MM.1S (cell line): ENCODE data around the gene TRIM14.
A peak's percentile ranks its signal among the peaks of the same experiment; 100 is the strongest.

ENCODE experiments used
- DNase-seq: peaks from one replicate; pipeline ENCODE4 v3.0.0-alpha.2; 2015
- H2AFZ ChIP-seq: fragments of 300-600 bp; sonication (generic); 2 replicates; pipeline ENCODE4 v1.6.0; 2016; ENCODE audit warnings: antibody characterized with exemption, low read length
- H3F3A ChIP-seq: fragments of 300-600 bp; sonication (generic); 2 replicates; pipeline ENCODE4 v1.6.1; 2016; ENCODE audit warnings: mild to moderate bottlenecking, antibody characterized with exemption, low read length, moderate library complexity, mixed read lengths; ENCODE audit not compliant: insufficient read depth
- H3K27ac ChIP-seq: fragments of 300-600 bp; sonication (generic); 2 replicates; pipeline ENCODE4 v1.5.1; 2016; ENCODE audit warnings: mild to moderate bottlenecking, low read length
- H3K27me3 ChIP-seq: fragments of 300-600 bp; sonication (generic); replicated peaks from 2 replicates; pipeline ENCODE4 v1.6.0; 2016; ENCODE audit warnings: low read length; ENCODE audit not compliant: insufficient read depth
- H3K36me3 ChIP-seq: fragments of 300-600 bp; sonication (generic); replicated peaks from 2 replicates; pipeline ENCODE4 v1.6.1; 2016; ENCODE audit warnings: mild to moderate bottlenecking, low read length, mixed read lengths; ENCODE audit not compliant: insufficient read depth
- H3K4me1 ChIP-seq: fragments of 300-600 bp; sonication (generic); 2 replicates; pipeline ENCODE4 v1.6.1; 2016; ENCODE audit warnings: low read length, mixed read lengths
- H3K4me2 ChIP-seq: fragments of 300-600 bp; sonication (generic); 2 replicates; pipeline ENCODE4 v1.6.0; 2016; ENCODE audit warnings: low read depth, low read length
- H3K4me3 ChIP-seq: fragments of 300-600 bp; sonication (generic); 2 replicates; pipeline ENCODE4 v1.5.1; 2016; ENCODE audit warnings: low read length, mixed read lengths
- H3K79me2 ChIP-seq: fragments of 300-600 bp; sonication (generic); 2 replicates; pipeline ENCODE4 v1.6.1; 2016; ENCODE audit warnings: mixed run types, low read length, mixed read lengths
- H3K9ac ChIP-seq: fragments of 300-600 bp; sonication (generic); 2 replicates; pipeline ENCODE4 v1.6.1; 2016; ENCODE audit warnings: low read length, mixed read lengths
- H3K9me2 ChIP-seq: fragments of 300-600 bp; sonication (generic); replicated peaks from 2 replicates; pipeline ENCODE4 v1.6.1; 2016; ENCODE audit warnings: mild to moderate bottlenecking, low read length, mixed read lengths; ENCODE audit not compliant: insufficient read depth
- H3K9me3 ChIP-seq: fragments of 300-600 bp; sonication (generic); replicated peaks from 2 replicates; pipeline ENCODE4 v1.6.1; 2016; ENCODE audit warnings: mild to moderate bottlenecking, low read length, mixed read lengths; ENCODE audit not compliant: insufficient read depth
- H4K20me1 ChIP-seq: fragments of 300-600 bp; sonication (generic); 2 replicates; pipeline ENCODE4 v1.6.1; 2016; ENCODE audit warnings: mild to moderate bottlenecking, low read length, moderate library complexity, mixed read lengths; ENCODE audit not compliant: insufficient read depth
- CTCF ChIP-seq: fragments of 300-600 bp; sonication (generic); IDR thresholded peaks from 2 replicates; pipeline ENCODE4 v1.5.1; 2016; ENCODE audit warnings: antibody characterized with exemption, low read length, mixed read lengths
- EZH2 ChIP-seq: fragments of 300-600 bp; sonication (generic); optimal IDR thresholded peaks from 2 replicates; pipeline ENCODE3; 2017; ENCODE audit warnings: low read depth, mild to moderate bottlenecking, antibody characterized with exemption, low read length, mixed read lengths
- EZH2phosphoT487 ChIP-seq: fragments of 300-600 bp; sonication (generic); IDR thresholded peaks from 2 replicates; pipeline ENCODE4 v1.6.1; 2018; ENCODE audit warnings: antibody characterized with exemption, low read length

Gene TRIM14

DNA sequence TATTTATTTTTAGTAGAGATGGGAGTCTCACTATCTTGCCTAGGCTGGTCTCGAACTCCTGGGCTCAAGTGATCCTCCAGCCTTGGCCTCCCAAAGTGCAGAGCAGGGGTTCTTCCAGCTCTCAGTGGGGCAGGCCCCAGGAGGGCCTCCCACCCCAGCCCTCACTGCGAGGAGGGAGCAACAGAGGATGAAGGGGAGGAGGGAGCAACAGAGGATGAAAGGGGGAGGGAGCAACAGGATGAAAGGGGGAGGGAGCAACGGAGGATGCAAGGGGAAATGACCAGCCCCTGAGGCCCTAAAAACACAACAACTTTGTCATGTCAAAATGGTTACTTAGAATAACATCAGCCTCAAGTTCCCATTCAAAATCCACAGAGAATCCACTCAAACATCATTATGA lies 10.0 kb downstream of the TRIM14 start:
- no peaks in the 10 kb centered on the region for H4K20me1 ChIP-seq
- H3K4me2 ChIP-seq, result no peak overlapping the region
- H2AFZ ChIP-seq, result no peak overlapping the region
- H3K4me1 ChIP-seq, result peaks cover 11% of the 10 kb centered on the region
- DNase-seq, result no peak
- H3F3A ChIP-seq, result 0 out of 2 replicates have a peak, but pooled peaks cover 9% of the 10 kb centered on the region
- no peaks in the 10 kb centered on the region for H3K9me3 ChIP-seq
- H3K36me3 ChIP-seq, result no peaks in the 10 kb centered on the region
- TF ChIP-seq EZH2phosphoT487, result no peak
- no peak for TF ChIP-seq CTCF
- no peak for TF ChIP-seq EZH2
- H3K79me2 ChIP-seq, result no peaks in the 10 kb centered on the region
- H3K9ac ChIP-seq, result no peak overlapping the region
- H3K27ac ChIP-seq, result no peak overlapping the region
- H3K9me2 ChIP-seq, result no peaks in the 10 kb centered on the region
- no peaks in the 10 kb centered on the region for H3K27me3 ChIP-seq
- no peak overlapping the region for H3K4me3 ChIP-seq

GRCh38 chr9:98108531-98109031 lies 10.4 kb downstream of the TRIM14 start:
- Histone ChIP-seq H3K79me2 (no peaks in the 10 kb centered on the region), H3K4me1 (peaks cover 11% of the 10 kb centered on the region), H3K9me2 (no peaks in the 10 kb centered on the region), H3K9ac (no peak overlapping the region), H3K4me2 (0 out of 2 replicates have a peak overlapping the region, but pooled peaks have one; percentile 7), H3K36me3 (no peaks in the 10 kb centered on the region), H3K27ac (no peak overlapping the region), H3K9me3 (no peaks in the 10 kb centered on the region), H3F3A (0 out of 2 replicates have a peak, but pooled peaks cover 9% of the 10 kb centered on the region), H3K27me3 (no peaks in the 10 kb centered on the region), H3K4me3 (no peak overlapping the region), H2AFZ (no peak overlapping the region), H4K20me1 (no peaks in the 10 kb centered on the region)
- TF ChIP-seq EZH2 (no peak), EZH2phosphoT487 (no peak), CTCF (no peak)
- DNase-seq, result peak; percentile 65

DNA sequence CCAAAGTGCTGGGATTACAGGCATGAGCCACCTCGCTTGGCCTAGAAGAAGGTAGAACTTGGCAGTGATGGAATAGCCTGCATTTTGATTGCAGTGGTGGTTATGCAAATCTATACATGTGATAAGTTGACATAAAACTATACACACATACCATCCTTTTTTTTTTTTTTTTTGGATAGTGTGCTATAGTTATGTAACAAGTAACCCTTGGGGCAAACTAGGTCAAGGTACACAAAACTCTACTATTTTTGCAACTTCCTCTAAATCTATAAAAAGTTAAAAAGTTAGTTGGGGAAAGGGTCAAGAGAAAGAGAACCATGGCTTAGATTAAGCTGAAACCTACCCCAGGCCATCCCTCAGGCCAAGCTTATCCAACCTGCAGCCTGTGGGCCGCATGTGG lies 11.1 kb downstream of the TRIM14 start:
- Histone ChIP-seq H3K9ac (no peak overlapping the region), H3K9me2 (no peaks in the 10 kb centered on the region), H3K36me3 (no peaks in the 10 kb centered on the region), H3K4me1 (peaks cover 11% of the 10 kb centered on the region), H2AFZ (no peak overlapping the region), H3K27me3 (no peaks in the 10 kb centered on the region), H3K4me2 (no peak overlapping the region), H4K20me1 (no peaks in the 10 kb centered on the region), H3K9me3 (no peaks in the 10 kb centered on the region), H3K79me2 (no peaks in the 10 kb centered on the region), H3F3A (0 out of 2 replicates have a peak, but pooled peaks cover 9% of the 10 kb centered on the region), H3K4me3 (no peak overlapping the region), H3K27ac (no peak overlapping the region)
- DNase-seq, result no peak
- TF ChIP-seq EZH2phosphoT487 (no peak), EZH2 (no peak), CTCF (no peak)
